Medulla oblongata (tissue), 1 donor: ENCODE results near the gene CCDC187.

ENCODE experiments used
- DNase-seq: peaks from one replicate; pipeline ENCODE4 v3.0.0-alpha.2; 2015; ENCODE audit errors: extremely low spot score

Gene CCDC187

GRCh38 chr9:136225748-136226679, 77.9 kb downstream of the CCDC187 start:
- DNase-seq, result no peak

GRCh38 chr9:136225366-136225747, 78.5 kb downstream of the CCDC187 start:
- DNase-seq, result no peak

GRCh38 chr9:136223871-136224640, 79.8 kb downstream of the CCDC187 start:
- DNase-seq, result no peak

- no peak for DNase-seq
Observed at GRCh38 chr9:136222906-136223285, 81.0 kb downstream of the CCDC187 start.

GRCh38 chr9:136222166-136222905, 81.6 kb downstream of the CCDC187 start:
- DNase-seq, result no peak

GRCh38 chr9:136220017-136220729, 83.7 kb downstream of the CCDC187 start:
- DNase-seq, result no peak

- DNase-seq, result no peak
Observed at GRCh38 chr9:136219276-136219675, 84.6 kb downstream of the CCDC187 start.

GRCh38 chr9:136218673-136219072, 85.2 kb downstream of the CCDC187 start:
- no peak for DNase-seq

GRCh38 chr9:136218271-136218670, 85.6 kb downstream of the CCDC187 start:
- no peak for DNase-seq

- no peak for DNase-seq
Observed at GRCh38 chr9:136216541-136217244, 87.2 kb downstream of the CCDC187 start.

- no peak for DNase-seq
Observed at GRCh38 chr9:136213733-136214132, 90.2 kb downstream of the CCDC187 start.

GRCh38 chr9:136212345-136212950, 91.4 kb downstream of the CCDC187 start:
- DNase-seq, result no peak

GRCh38 chr9:136211441-136212344, 92.2 kb downstream of the CCDC187 start:
- DNase-seq, result no peak

GRCh38 chr9:136211006-136211405, 92.9 kb downstream of the CCDC187 start:
- no peak for DNase-seq

GRCh38 chr9:136210276-136210675, 93.6 kb downstream of the CCDC187 start:
- no peak for DNase-seq

- DNase-seq, result no peak
Observed at GRCh38 chr9:136209786-136210185, 94.1 kb downstream of the CCDC187 start.

- no peak for DNase-seq
Observed at GRCh38 chr9:136209232-136209631, 94.7 kb downstream of the CCDC187 start.

GRCh38 chr9:136208675-136209074, 95.2 kb downstream of the CCDC187 start:
- no peak for DNase-seq

GRCh38 chr9:136207616-136208015, 96.3 kb downstream of the CCDC187 start:
- no peak for DNase-seq
